Gastroesophageal sphincter (tissue), 3 donors: ENCODE data around the gene JCAD.

Experiments used
- CTCF ChIP-seq, 4 experiments: fragments of 200-600 bp in 2 of 4; fragments of 450-650 bp in 2 of 4; sonication (generic) in 1 of 4; IDR thresholded peaks; one replicate each; pipeline ENCODE4 v1.5.1; 2017 to 2019; ENCODE audit warnings: antibody characterized with exemption in 4 of 4, mild to moderate bottlenecking in 2 of 4, moderate library complexity in 2 of 4
- EP300 ChIP-seq: sonication (generic); formaldehyde crosslinking; IDR thresholded peaks from one replicate; pipeline ENCODE4 v1.6.1; 2017; ENCODE audit warnings: antibody characterized with exemption, mild to moderate bottlenecking
- POLR2A ChIP-seq, 2 donors: fragments of 450-650 bp; IDR thresholded peaks; one replicate each; pipeline ENCODE4 v1.6.1; 2017; ENCODE audit warnings: antibody characterized with exemption in 2 of 2, mild to moderate bottlenecking in 2 of 2, moderate library complexity in 1 of 2

- TF ChIP-seq CTCF (IDR thresholded peaks at IDR 0.05) (no peak), POLR2A (IDR thresholded peaks at IDR 0.05) (no peak), EP300 (no peak)
Observed at GRCh38 chr10:29970012-29970396, 89.4 kb downstream of the JCAD start.
